PC-9 (cell line): ENCODE measurements around the gene NHLRC2.

Experiments used
- CTCF ChIP-seq: fragments of 200-600 bp; sonication (generic); conservative IDR thresholded peaks from 2 replicates; pipeline ENCODE4 v1.6.1; 2017; ENCODE audit warnings: mixed run types, antibody characterized with exemption, mild to moderate bottlenecking, moderate library complexity
- EZH2 ChIP-seq: fragments of 200-600 bp; sonication (generic); IDR thresholded peaks from 2 replicates; pipeline ENCODE4 v1.8.0; 2017; ENCODE audit warnings: antibody characterized with exemption, low read depth

GRCh38 chr10:113823389-113823788 lies 31.1 kb upstream of the NHLRC2 start:
- TF ChIP-seq CTCF, result no peak
- no peak for TF ChIP-seq EZH2
